SK-N-SH (cell line): Measurements from ENCODE around the gene ARRDC3.

Experiments used
- NFIC ChIP-seq: IDR thresholded peaks from 2 replicates; pipeline ENCODE4 v1.4.0; 2012; ENCODE audit warnings: borderline replicate concordance
- NRF1 ChIP-seq: IDR thresholded peaks from 2 replicates; pipeline ENCODE4 v1.6.1; 2012; ENCODE audit warnings: low read depth, mild to moderate bottlenecking, low read length
- POLR2AphosphoS5 ChIP-seq: IDR thresholded peaks from 2 replicates; pipeline ENCODE4 v1.6.1; 2012; ENCODE audit warnings: low read depth, low read length
- SMC3 ChIP-seq: IDR thresholded peaks from 2 replicates; pipeline ENCODE4 v1.6.1; 2012; ENCODE audit warnings: low read depth, low read length, improper control_type of control experiment
- TAF1 ChIP-seq: IDR thresholded peaks from 2 replicates; pipeline ENCODE4 v1.6.1; 2012; ENCODE audit warnings: low read depth, mild to moderate bottlenecking, low read length, moderate library complexity, borderline replicate concordance

GRCh38 chr5:91340532-91340931 is 42.6 kb downstream of the ARRDC3 start:
- TF ChIP-seq POLR2AphosphoS5, result no peak
- TF ChIP-seq NFIC, result no peak
- no peak for TF ChIP-seq NRF1
- TF ChIP-seq SMC3, result no peak
- TF ChIP-seq TAF1, result no peak
